Uterus (tissue), 2 donors: ENCODE data around the gene ASB5.

Experiments
- CTCF ChIP-seq, 4 experiments: fragments of 200-600 bp in 2 of 4; fragments of 450-650 bp in 2 of 4; sonication (generic) in 2 of 4; IDR thresholded peaks; one replicate each; pipeline ENCODE4 v1.5.1; 2016 to 2019; ENCODE audit warnings: antibody characterized with exemption in 4 of 4, mild to moderate bottlenecking in 2 of 4, moderate library complexity in 1 of 4
- POLR2A ChIP-seq, 2 donors: fragments of 450-650 bp; IDR thresholded peaks; one replicate each; pipeline ENCODE4 v1.6.1; 2016; ENCODE audit warnings: antibody characterized with exemption in 2 of 2, mild to moderate bottlenecking in 1 of 2, moderate library complexity in 1 of 2

DNA sequence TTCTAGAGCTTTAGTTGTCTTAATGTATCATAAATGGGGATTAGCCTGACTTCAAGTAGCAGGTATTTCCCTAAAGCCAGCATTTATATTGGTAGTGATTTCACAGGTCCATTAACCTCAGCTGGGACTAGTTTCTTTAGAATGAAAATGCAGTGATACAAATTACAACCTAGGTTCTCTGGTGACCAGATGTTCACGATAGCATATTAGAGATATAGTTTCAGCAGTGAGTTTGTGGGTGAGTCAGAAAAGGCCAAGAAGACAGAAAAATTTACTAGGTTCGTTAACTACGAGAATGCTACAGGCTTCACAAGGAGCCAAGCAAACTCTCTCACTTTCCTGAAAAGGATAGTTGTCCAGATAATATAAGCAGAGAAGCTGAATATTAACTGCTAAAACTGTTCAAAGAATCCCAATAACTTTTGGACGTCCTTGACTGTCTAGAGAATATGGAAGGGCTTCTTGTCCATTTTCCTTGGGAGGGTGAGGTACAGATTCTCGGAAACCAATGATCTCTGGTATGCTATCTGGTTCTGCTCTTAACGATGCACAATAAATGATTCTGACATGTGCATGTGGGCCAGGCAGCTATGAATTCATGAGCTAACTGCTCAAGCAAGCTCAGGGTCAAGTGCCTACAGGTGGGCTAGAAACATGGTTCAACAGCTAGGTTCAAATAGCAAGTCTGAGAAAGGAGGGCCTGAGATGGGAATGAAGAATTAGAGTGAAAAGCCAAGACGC is 44.7 kb upstream of the ASB5 start:
- TF ChIP-seq CTCF (IDR thresholded peaks at IDR 0.05) = no peak
- no peak for TF ChIP-seq POLR2A (IDR thresholded peaks at IDR 0.05)
